Measurements from ENCODE around the gene LGALS3BP.
"Not testable (repeated sequence)": the region's sequence is repeated elsewhere in the genome, so short reads cannot be mapped to it uniquely, and the experiment has no call there.

The LGALS3BP gene

GRCh38 chr17:78962984-78963348 lies 16.8 kb downstream of the LGALS3BP start:
- DNase-seq = not testable (repeated sequence)

- DNase-seq = no peak
Measured at GRCh38 chr17:78962345-78962983, 17.3 kb downstream of the LGALS3BP start.

GRCh38 chr17:78961571-78961970 lies 18.2 kb downstream of the LGALS3BP start:
- DNase-seq = no peak

GRCh38 chr17:78960928-78961327 lies 18.8 kb downstream of the LGALS3BP start:
- no peak for DNase-seq

- DNase-seq = no peak
Measured at GRCh38 chr17:78959803-78960202, 19.9 kb downstream of the LGALS3BP start.

GRCh38 chr17:78958641-78959127 lies 21.0 kb downstream of the LGALS3BP start:
- DNase-seq = no peak

- DNase-seq = no peak
Measured at GRCh38 chr17:78957128-78957527, 22.6 kb downstream of the LGALS3BP start.

GRCh38 chr17:78956254-78956653 lies 23.5 kb downstream of the LGALS3BP start:
- DNase-seq = no peak

- DNase-seq = no peak
Measured at GRCh38 chr17:78954684-78955083, 25.0 kb downstream of the LGALS3BP start.

GRCh38 chr17:78953356-78954350 lies 26.1 kb downstream of the LGALS3BP start:
- no peak for DNase-seq

- DNase-seq = no peak
Measured at GRCh38 chr17:78952706-78953105, 27.0 kb downstream of the LGALS3BP start.

GRCh38 chr17:78951967-78952551 lies 27.7 kb downstream of the LGALS3BP start:
- DNase-seq = no peak

- no peak for DNase-seq
Measured at GRCh38 chr17:78950870-78951269, 28.9 kb downstream of the LGALS3BP start.

GRCh38 chr17:78947235-78948149 lies 32.2 kb downstream of the LGALS3BP start:
- DNase-seq = no peak

GRCh38 chr17:78946631-78947030 lies 33.1 kb downstream of the LGALS3BP start:
- DNase-seq = no peak

- no peak for DNase-seq
Measured at GRCh38 chr17:78946131-78946530, 33.6 kb downstream of the LGALS3BP start.

- DNase-seq = not testable (repeated sequence)
Measured at GRCh38 chr17:78945455-78945854, 34.3 kb downstream of the LGALS3BP start.

GRCh38 chr17:78944956-78945355 lies 34.8 kb downstream of the LGALS3BP start:
- no peak for DNase-seq

- DNase-seq = no peak
Measured at GRCh38 chr17:78944026-78944425, 35.7 kb downstream of the LGALS3BP start.

GRCh38 chr17:78940708-78941107 lies 39.0 kb downstream of the LGALS3BP start:
- DNase-seq = no peak

GRCh38 chr17:78940258-78940657 lies 39.5 kb downstream of the LGALS3BP start:
- no peak for DNase-seq

- DNase-seq = no peak
Measured at GRCh38 chr17:78939615-78940014, 40.1 kb downstream of the LGALS3BP start.

Measured in activated CD8-positive, alpha-beta memory T cell treated with anti-CD3 and anti-CD28 coated beads, Interleukin-2, amount 50 U/mL, for 4 hours (primary cell).